Tibial nerve (tissue), 4 donors: ENCODE results near the gene CFAP46.

Experiments used
- EP300 ChIP-seq, 2 donors: sonication (generic); formaldehyde crosslinking; IDR thresholded peaks; one replicate each; pipeline ENCODE4 v1.6.1; 2017; ENCODE audit warnings: antibody characterized with exemption in 2 of 2, mild to moderate bottlenecking in 1 of 2
- POLR2A ChIP-seq, 2 donors: fragments of 450-650 bp; IDR thresholded peaks; one replicate each; pipeline ENCODE4 v1.6.1; 2017; ENCODE audit warnings: antibody characterized with exemption in 2 of 2, mild to moderate bottlenecking in 2 of 2, moderate library complexity in 2 of 2
- TF ChIP-seq, protein P1 (sequence below), 5 experiments: fragments of 200-600 bp in 3 of 5; fragments of 450-650 bp in 2 of 5; sonication (generic) in 3 of 5; IDR thresholded peaks; one replicate each; pipeline ENCODE4 v1.5.1; 2016 to 2019; ENCODE audit warnings: antibody characterized with exemption in 5 of 5, mild to moderate bottlenecking in 3 of 5, moderate library complexity in 2 of 5

DNA sequence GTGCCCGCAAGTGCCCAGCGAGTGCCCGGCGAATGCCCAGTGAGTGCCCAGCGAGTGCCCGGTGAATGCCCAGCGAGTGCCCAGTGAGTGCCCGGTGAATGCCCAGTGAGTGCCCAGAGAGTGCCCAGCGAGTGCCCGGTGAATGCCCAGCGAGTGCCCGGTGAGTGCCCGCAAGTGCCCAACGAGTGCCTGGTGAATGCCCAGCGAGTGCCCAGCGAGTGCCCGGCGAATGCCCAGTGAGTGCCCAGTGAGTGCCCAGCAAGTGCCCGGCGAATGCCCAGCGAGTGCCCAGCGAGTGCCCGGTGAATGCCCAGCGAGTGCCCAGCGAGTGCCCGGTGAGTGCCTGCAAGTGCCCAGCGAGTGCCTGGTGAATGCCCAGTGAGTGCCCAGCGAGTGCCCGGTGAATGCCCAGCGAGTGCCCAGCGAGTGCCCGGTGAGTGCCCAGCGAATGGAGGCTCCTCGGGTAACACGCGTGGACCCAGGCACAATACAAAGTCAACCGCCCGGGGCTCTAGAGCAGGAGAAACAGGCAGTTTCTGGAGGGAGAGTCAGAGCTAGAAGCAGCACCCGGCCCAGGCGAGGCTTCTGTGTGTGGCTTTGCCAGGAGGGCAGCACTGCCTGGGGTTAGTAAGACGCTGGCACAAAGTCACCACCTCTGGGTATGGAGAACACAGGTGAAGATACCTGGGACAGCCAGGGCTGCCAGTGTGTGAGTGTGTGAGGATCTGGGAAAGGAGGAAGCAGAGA is 38.2 kb upstream of the CFAP46 start:
- TF ChIP-seq, protein P1, sequence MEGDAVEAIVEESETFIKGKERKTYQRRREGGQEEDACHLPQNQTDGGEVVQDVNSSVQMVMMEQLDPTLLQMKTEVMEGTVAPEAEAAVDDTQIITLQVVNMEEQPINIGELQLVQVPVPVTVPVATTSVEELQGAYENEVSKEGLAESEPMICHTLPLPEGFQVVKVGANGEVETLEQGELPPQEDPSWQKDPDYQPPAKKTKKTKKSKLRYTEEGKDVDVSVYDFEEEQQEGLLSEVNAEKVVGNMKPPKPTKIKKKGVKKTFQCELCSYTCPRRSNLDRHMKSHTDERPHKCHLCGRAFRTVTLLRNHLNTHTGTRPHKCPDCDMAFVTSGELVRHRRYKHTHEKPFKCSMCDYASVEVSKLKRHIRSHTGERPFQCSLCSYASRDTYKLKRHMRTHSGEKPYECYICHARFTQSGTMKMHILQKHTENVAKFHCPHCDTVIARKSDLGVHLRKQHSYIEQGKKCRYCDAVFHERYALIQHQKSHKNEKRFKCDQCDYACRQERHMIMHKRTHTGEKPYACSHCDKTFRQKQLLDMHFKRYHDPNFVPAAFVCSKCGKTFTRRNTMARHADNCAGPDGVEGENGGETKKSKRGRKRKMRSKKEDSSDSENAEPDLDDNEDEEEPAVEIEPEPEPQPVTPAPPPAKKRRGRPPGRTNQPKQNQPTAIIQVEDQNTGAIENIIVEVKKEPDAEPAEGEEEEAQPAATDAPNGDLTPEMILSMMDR (IDR thresholded peaks at IDR 0.05): no peak
- TF ChIP-seq POLR2A (IDR thresholded peaks at IDR 0.05) (no peak), EP300 (IDR thresholded peaks at IDR 0.05) (no peak)
